GM04504 (cell line): ENCODE data around the gene MAP3K14.
"Not testable (repeated sequence)": the region's sequence is repeated elsewhere in the genome, so short reads cannot be mapped to it uniquely, and the experiment has no call there.

Experiments used
- DNase-seq: peaks from one replicate; pipeline ENCODE4 v3.0.0-alpha.2; 2012; ENCODE audit warnings: low read depth

MAP3K14 gene

GRCh38 chr17:45315648-45316433 is 979 bp downstream of the MAP3K14 start:
- DNase-seq: no peak

- no peak for DNase-seq
These were observed 1.8 kb downstream of the MAP3K14 start for GRCh38 chr17:45314741-45315647.

- no peak for DNase-seq
These were observed 2.7 kb downstream of the MAP3K14 start for GRCh38 chr17:45313996-45314740.

GRCh38 chr17:45313421-45313771 is 3.4 kb downstream of the MAP3K14 start:
- DNase-seq: no peak

GRCh38 chr17:45312477-45313420 is 4.1 kb downstream of the MAP3K14 start:
- DNase-seq: no peak

GRCh38 chr17:45311760-45312476 is 4.9 kb downstream of the MAP3K14 start:
- DNase-seq: no peak

GRCh38 chr17:45311401-45311759 is 5.4 kb downstream of the MAP3K14 start:
- no peak for DNase-seq

GRCh38 chr17:45310380-45311324 is 6.2 kb downstream of the MAP3K14 start:
- no peak for DNase-seq

GRCh38 chr17:45309400-45309799 is 7.4 kb downstream of the MAP3K14 start:
- DNase-seq: no peak

GRCh38 chr17:45308840-45309239 is 8.0 kb downstream of the MAP3K14 start:
- no peak for DNase-seq

GRCh38 chr17:45308016-45308365 is 8.8 kb downstream of the MAP3K14 start:
- DNase-seq: no peak

- DNase-seq: peak; percentile 84
These were observed 9.4 kb downstream of the MAP3K14 start for GRCh38 chr17:45307290-45308015.

- DNase-seq: no peak
These were observed 10.2 kb downstream of the MAP3K14 start for GRCh38 chr17:45306623-45307022.

- no peak for DNase-seq
These were observed 10.7 kb downstream of the MAP3K14 start for GRCh38 chr17:45306094-45306493.

- DNase-seq: no peak
These were observed 11.2 kb downstream of the MAP3K14 start for GRCh38 chr17:45305530-45306087.

GRCh38 chr17:45302649-45303173 is 14.1 kb downstream of the MAP3K14 start:
- DNase-seq: peak; percentile 57

GRCh38 chr17:45302220-45302619 is 14.6 kb downstream of the MAP3K14 start:
- not testable (repeated sequence) for DNase-seq

GRCh38 chr17:45301674-45302073 is 15.1 kb downstream of the MAP3K14 start:
- DNase-seq: no peak
